ENCODE measurements around the gene ZNF446. TPM values are rescaled to one million over a fixed set of nuclear protein-coding genes. Genes with fewer than 3 reads are reported as not detected.
A peak's percentile ranks its signal among the peaks of the same experiment; 100 is the strongest.

Gene ZNF446
- total RNA-seq, 1 experiment from 2014 or later, result 6.0 TPM

GRCh38 chr19:58439576-58440554, 36.3 kb upstream of the ZNF446 start, which contains the start of gene ZNF132 (continued):
- TF ChIP-seq ZNF532 (CRISPR knock-in tag; IDR thresholded peaks at IDR 0.05; ENCODE audit: borderline replicate concordance) (no peak), OVOL2 (CRISPR knock-in tag; IDR thresholded peaks at IDR 0.05; ENCODE audit: borderline replicate concordance) (no peak), KAT7 (CRISPR knock-in tag; IDR thresholded peaks at IDR 0.05; ENCODE audit: borderline replicate concordance) (no peak), TEAD1 (CRISPR knock-in tag; IDR thresholded peaks at IDR 0.05) (no peak), JUN (CRISPR knock-in tag; IDR thresholded peaks at IDR 0.05) (no peak), ELF4 (CRISPR knock-in tag; IDR thresholded peaks at IDR 0.05; ENCODE audit: low read depth) (no peak), E2F5 (CRISPR knock-in tag; IDR thresholded peaks at IDR 0.05) (no peak), ZNF263 (CRISPR knock-in tag; IDR thresholded peaks at IDR 0.05; ENCODE audit: low read depth) (no peak), RORB (CRISPR knock-in tag; IDR thresholded peaks at IDR 0.05) (no peak), ZNF232 (CRISPR knock-in tag; IDR thresholded peaks at IDR 0.05) (no peak), ZNF425 (CRISPR knock-in tag; conservative IDR thresholded peaks at IDR 0.05) (no peak), ZNF512 (CRISPR knock-in tag; IDR thresholded peaks at IDR 0.05; ENCODE audit: borderline replicate concordance) (no peak)
- TF ChIP-seq, protein P1, sequence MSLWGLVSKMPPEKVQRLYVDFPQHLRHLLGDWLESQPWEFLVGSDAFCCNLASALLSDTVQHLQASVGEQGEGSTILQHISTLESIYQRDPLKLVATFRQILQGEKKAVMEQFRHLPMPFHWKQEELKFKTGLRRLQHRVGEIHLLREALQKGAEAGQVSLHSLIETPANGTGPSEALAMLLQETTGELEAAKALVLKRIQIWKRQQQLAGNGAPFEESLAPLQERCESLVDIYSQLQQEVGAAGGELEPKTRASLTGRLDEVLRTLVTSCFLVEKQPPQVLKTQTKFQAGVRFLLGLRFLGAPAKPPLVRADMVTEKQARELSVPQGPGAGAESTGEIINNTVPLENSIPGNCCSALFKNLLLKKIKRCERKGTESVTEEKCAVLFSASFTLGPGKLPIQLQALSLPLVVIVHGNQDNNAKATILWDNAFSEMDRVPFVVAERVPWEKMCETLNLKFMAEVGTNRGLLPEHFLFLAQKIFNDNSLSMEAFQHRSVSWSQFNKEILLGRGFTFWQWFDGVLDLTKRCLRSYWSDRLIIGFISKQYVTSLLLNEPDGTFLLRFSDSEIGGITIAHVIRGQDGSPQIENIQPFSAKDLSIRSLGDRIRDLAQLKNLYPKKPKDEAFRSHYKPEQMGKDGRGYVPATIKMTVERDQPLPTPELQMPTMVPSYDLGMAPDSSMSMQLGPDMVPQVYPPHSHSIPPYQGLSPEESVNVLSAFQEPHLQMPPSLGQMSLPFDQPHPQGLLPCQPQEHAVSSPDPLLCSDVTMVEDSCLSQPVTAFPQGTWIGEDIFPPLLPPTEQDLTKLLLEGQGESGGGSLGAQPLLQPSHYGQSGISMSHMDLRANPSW (CRISPR knock-in tag; conservative IDR thresholded peaks at IDR 0.05; ENCODE audit: low read depth), result no peak
- TF ChIP-seq, protein P2, sequence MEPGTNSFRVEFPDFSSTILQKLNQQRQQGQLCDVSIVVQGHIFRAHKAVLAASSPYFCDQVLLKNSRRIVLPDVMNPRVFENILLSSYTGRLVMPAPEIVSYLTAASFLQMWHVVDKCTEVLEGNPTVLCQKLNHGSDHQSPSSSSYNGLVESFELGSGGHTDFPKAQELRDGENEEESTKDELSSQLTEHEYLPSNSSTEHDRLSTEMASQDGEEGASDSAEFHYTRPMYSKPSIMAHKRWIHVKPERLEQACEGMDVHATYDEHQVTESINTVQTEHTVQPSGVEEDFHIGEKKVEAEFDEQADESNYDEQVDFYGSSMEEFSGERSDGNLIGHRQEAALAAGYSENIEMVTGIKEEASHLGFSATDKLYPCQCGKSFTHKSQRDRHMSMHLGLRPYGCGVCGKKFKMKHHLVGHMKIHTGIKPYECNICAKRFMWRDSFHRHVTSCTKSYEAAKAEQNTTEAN (CRISPR knock-in tag; IDR thresholded peaks at IDR 0.05), result no peak
- TF ChIP-seq, protein P3, sequence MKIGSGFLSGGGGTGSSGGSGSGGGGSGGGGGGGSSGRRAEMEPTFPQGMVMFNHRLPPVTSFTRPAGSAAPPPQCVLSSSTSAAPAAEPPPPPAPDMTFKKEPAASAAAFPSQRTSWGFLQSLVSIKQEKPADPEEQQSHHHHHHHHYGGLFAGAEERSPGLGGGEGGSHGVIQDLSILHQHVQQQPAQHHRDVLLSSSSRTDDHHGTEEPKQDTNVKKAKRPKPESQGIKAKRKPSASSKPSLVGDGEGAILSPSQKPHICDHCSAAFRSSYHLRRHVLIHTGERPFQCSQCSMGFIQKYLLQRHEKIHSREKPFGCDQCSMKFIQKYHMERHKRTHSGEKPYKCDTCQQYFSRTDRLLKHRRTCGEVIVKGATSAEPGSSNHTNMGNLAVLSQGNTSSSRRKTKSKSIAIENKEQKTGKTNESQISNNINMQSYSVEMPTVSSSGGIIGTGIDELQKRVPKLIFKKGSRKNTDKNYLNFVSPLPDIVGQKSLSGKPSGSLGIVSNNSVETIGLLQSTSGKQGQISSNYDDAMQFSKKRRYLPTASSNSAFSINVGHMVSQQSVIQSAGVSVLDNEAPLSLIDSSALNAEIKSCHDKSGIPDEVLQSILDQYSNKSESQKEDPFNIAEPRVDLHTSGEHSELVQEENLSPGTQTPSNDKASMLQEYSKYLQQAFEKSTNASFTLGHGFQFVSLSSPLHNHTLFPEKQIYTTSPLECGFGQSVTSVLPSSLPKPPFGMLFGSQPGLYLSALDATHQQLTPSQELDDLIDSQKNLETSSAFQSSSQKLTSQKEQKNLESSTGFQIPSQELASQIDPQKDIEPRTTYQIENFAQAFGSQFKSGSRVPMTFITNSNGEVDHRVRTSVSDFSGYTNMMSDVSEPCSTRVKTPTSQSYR (CRISPR knock-in tag; IDR thresholded peaks at IDR 0.05), result no peak
- TF ChIP-seq, protein P4, sequence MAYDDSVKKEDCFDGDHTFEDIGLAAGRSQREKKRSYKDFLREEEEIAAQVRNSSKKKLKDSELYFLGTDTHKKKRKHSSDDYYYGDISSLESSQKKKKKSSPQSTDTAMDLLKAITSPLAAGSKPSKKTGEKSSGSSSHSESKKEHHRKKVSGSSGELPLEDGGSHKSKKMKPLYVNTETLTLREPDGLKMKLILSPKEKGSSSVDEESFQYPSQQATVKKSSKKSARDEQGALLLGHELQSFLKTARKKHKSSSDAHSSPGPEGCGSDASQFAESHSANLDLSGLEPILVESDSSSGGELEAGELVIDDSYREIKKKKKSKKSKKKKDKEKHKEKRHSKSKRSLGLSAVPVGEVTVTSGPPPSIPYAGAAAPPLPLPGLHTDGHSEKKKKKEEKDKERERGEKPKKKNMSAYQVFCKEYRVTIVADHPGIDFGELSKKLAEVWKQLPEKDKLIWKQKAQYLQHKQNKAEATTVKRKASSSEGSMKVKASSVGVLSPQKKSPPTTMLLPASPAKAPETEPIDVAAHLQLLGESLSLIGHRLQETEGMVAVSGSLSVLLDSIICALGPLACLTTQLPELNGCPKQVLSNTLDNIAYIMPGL (CRISPR knock-in tag; IDR thresholded peaks at IDR 0.05), result 0 out of 2 replicates have a peak, but pooled peaks have one; percentile 22
- TF ChIP-seq, protein P5, sequence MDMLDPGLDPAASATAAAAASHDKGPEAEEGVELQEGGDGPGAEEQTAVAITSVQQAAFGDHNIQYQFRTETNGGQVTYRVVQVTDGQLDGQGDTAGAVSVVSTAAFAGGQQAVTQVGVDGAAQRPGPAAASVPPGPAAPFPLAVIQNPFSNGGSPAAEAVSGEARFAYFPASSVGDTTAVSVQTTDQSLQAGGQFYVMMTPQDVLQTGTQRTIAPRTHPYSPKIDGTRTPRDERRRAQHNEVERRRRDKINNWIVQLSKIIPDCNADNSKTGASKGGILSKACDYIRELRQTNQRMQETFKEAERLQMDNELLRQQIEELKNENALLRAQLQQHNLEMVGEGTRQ (CRISPR knock-in tag; IDR thresholded peaks at IDR 0.05), result no peak
